HCT116 (cell line): ENCODE measurements around the gene TRIOBP. TPM values are rescaled to one million over a fixed set of nuclear protein-coding genes. Genes with fewer than 3 reads are reported as not detected.
"Not testable (repeated sequence)": the region's sequence is repeated elsewhere in the genome, so short reads cannot be mapped to it uniquely, and the experiment has no call there.

Source experiments
- ATAC-seq: fragments of 200-7000 bp; cut with Tn5 transposase; 2 replicates; pipeline ENCODE4 v1.9.1; 2020; ENCODE audit warnings: mild to moderate bottlenecking, moderate library complexity
- BruUV-seq: library from RNA; stranded (reverse); fragments of 400-500 nt; replicated peaks from 2 replicates; lab custom pipeline; 2021; lab: Mats Ljungman, UMichigan
- CTCF ChIA-PET: fragments of 300-600 bp; sonication (Branson Sonifier 250); formaldehyde crosslinking; loops from one replicate; lab custom pipeline; 2021; ENCODE audit warnings: antibody characterized with exemption; lab: Charles Lee
- POLR2A ChIA-PET: fragments of 300-600, 350-600 bp; sonication (Branson Sonifier 250); formaldehyde crosslinking; loops from one replicate; lab custom pipeline; 2021; ENCODE audit warnings: antibody characterized with exemption; lab: Charles Lee
- RAD21 ChIA-PET, 2 experiments: fragments of 300-600 bp; sonication (Branson Sonifier 250); formaldehyde crosslinking; loops; one replicate each; lab custom pipeline; 2023; ENCODE audit warnings: low total read pairs in 2 of 2; ENCODE audit not compliant: uncharacterized antibody in 2 of 2, unreplicated experiment in 2 of 2, low non-redundant PET in 1 of 2; lab: Charles Lee
- DNase-seq: peaks from one replicate; pipeline ENCODE4 v3.0.0-alpha.2; 2010; ENCODE audit warnings: low read depth, low spot score
- H2AFZ ChIP-seq: fragments of 200-600 bp; shearing (Covaris generic), sonication (generic); 2 replicates; pipeline ENCODE4 v1.6.1; 2017; ENCODE audit warnings: low read depth, mixed run types, mixed read lengths, antibody characterized with exemption, low read length; ENCODE audit not compliant: poor library complexity, severe bottlenecking
- H3K27ac ChIP-seq: 2 replicates; pipeline ENCODE4 v1.5.1; 2012; ENCODE audit warnings: low read depth, low read length
- H3K27me3 ChIP-seq: fragments of 200-600 bp; sonication (generic); 2 replicates; pipeline ENCODE4 v1.6.1; 2016; ENCODE audit warnings: mixed run types, low read length, mixed read lengths; ENCODE audit not compliant: insufficient read depth
- H3K36me3 ChIP-seq, 2 experiments: fragments of 200-500 bp in 1 of 2; fragments of 200-600 bp in 1 of 2; sonication (Bioruptor generic) in 1 of 2; sonication (generic) in 1 of 2; 2 replicates each; pipeline versions ENCODE4 v1.5.1 to v1.6.1; 2014 to 2016; ENCODE audit warnings: low read length in 2 of 2, inconsistent platforms in 1 of 2, mixed read lengths in 1 of 2, mixed run types in 1 of 2; ENCODE audit not compliant: insufficient read depth in 2 of 2, control insufficient read depth in 1 of 2
- H3K4me1 ChIP-seq, 2 experiments: fragments of 200-600 bp in 1 of 2; sonication (generic) in 1 of 2; 2 replicates each; pipeline versions ENCODE4 v1.5.1 to v1.6.1; 2012 to 2017; ENCODE audit warnings: low read length in 2 of 2, inconsistent platforms in 1 of 2, mild to moderate bottlenecking in 1 of 2, mixed read lengths in 1 of 2, mixed run types in 1 of 2, moderate library complexity in 1 of 2; ENCODE audit not compliant: insufficient read depth in 2 of 2, control insufficient read depth in 1 of 2
- H3K4me2 ChIP-seq: fragments of 200-600 bp; sonication (generic); 2 replicates; pipeline ENCODE4 v1.6.1; 2017; ENCODE audit warnings: mixed run types, low read length, mixed read lengths
- H3K4me3 ChIP-seq, 2 experiments: fragments of 200-600 bp in 1 of 2; sonication (generic) in 1 of 2; replicated peaks in 1 of 2; 2 replicates each; pipeline ENCODE4 v1.5.1; 2011 to 2016; ENCODE audit warnings: low read length in 2 of 2, control low read depth in 1 of 2, low read depth in 1 of 2, mild to moderate bottlenecking in 1 of 2, mixed read lengths in 1 of 2, mixed run types in 1 of 2
- H3K79me2 ChIP-seq: fragments of 200-600 bp; sonication (generic); 2 replicates; pipeline ENCODE4 v1.6.1; 2017; ENCODE audit warnings: mild to moderate bottlenecking, mixed run types, low read length, moderate library complexity, mixed read lengths; ENCODE audit not compliant: insufficient read depth
- H3K9ac ChIP-seq: fragments of 200-600 bp; sonication (generic); 2 replicates; pipeline ENCODE4 v1.6.1; 2016; ENCODE audit warnings: low read length, mixed read lengths
- H3K9me2 ChIP-seq: fragments of 200-600 bp; sonication (generic), shearing (Covaris generic); 2 replicates; pipeline ENCODE4 v1.6.1; 2017; ENCODE audit warnings: mixed run types, mild to moderate bottlenecking, moderate library complexity; ENCODE audit not compliant: insufficient read depth
- H3K9me3 ChIP-seq, 2 experiments: fragments of 200-500 bp in 1 of 2; fragments of 200-600 bp in 1 of 2; sonication (Bioruptor generic) in 1 of 2; sonication (generic) in 1 of 2; 2 replicates each; pipeline ENCODE4 v1.6.1; 2014 to 2017; ENCODE audit warnings: low read length in 2 of 2, mixed read lengths in 2 of 2, inconsistent platforms in 1 of 2, low read depth in 1 of 2, mild to moderate bottlenecking in 1 of 2, mixed run types in 1 of 2, moderate library complexity in 1 of 2; ENCODE audit not compliant: control insufficient read depth in 1 of 2, insufficient read depth in 1 of 2
- H4K20me1 ChIP-seq: fragments of 200-600 bp; sonication (generic), shearing (Covaris generic); 2 replicates; pipeline ENCODE4 v1.6.1; 2017; ENCODE audit warnings: mixed run types, mild to moderate bottlenecking, moderate library complexity; ENCODE audit not compliant: insufficient read depth
- CTCF ChIP-seq, 3 experiments: fragments of 200-600 bp in 1 of 3; sonication (generic) in 1 of 3; IDR thresholded peaks in 2 of 3; conservative IDR thresholded peaks in 1 of 3; 2 replicates each; pipeline ENCODE4 v1.5.1; 2012 to 2017; ENCODE audit warnings: low read depth in 2 of 3, low read length in 2 of 3, antibody characterized with exemption in 1 of 3, borderline replicate concordance in 1 of 3, control low read depth in 1 of 3, mild to moderate bottlenecking in 1 of 3, mixed read lengths in 1 of 3, mixed run types in 1 of 3, moderate library complexity in 1 of 3; ENCODE audit not compliant: insufficient read depth in 1 of 3
- SIN3A ChIP-seq: IDR thresholded peaks from 2 replicates; pipeline ENCODE4 v1.6.1; 2012; ENCODE audit warnings: low read depth
- intact Hi-C: fragments of 100-400 bp; cut with micrococcal nuclease; formaldehyde crosslinking; loops from 2 replicates; pipeline ENCODE4 v1.10.0; 2022
- total RNA-seq: library from RNA; stranded (reverse); gene quantifications from one replicate; pipeline ENCODE4 v1.2.1, GENCODE V29; 2021; ENCODE audit not compliant: unreplicated experiment

The TRIOBP gene
- total RNA-seq, 1 experiment from 2014 or later = 244 TPM

- TF ChIP-seq CTCF (IDR thresholded peaks at IDR 0.05 in 2 of 3, conservative IDR thresholded peaks at IDR 0.05 in 1 of 3; ENCODE audit: borderline replicate concordance in 1 of 3, insufficient read depth in 1 of 3, low read depth in 2 of 3, low read length in 2 of 3) = no peak
- TF ChIP-seq SIN3A = no peak
Measured at GRCh38 chr22:37716708-37717107, 19.9 kb downstream of the TRIOBP start (continued).

DNA sequence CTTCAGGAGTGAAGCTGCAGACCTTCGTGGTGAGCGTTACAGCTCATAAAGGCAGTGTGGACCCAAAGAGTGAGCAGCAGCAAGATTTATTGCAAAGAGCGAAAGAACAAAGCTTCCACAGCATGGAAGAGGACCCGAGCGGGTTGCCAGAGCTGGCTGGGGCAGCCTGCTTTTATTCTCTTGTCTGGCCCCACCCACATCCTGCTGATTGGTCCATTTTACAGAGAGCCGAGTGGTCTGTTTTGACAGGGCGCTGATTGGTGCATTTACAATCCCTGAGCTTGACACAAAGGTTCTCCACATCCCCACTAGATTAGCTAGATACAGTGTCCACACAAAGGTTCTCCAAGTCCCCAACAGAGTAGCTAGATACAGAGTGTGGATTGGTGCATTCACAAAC is 20.4 kb downstream of the TRIOBP start:
- H3K4me3 ChIP-seq, RAD21 ChIA-PET, H3K4me2 ChIP-seq, BruUV-seq, CTCF ChIA-PET, H3K27me3 ChIP-seq, ATAC-seq, H3K27ac ChIP-seq, H3K79me2 ChIP-seq, H3K36me3 ChIP-seq, H3K4me1 ChIP-seq, intact Hi-C loops, H3K9me3 ChIP-seq, H4K20me1 ChIP-seq, H3K9ac ChIP-seq, H2AFZ ChIP-seq, H3K9me2 ChIP-seq, DNase-seq: not testable (repeated sequence)
- POLR2A ChIA-PET = interaction anchor here (1.3 kb wide), 1 partner anchor 31 kb away, joined by 3 read pairs; the partner anchor contains the start of gene NOL12

- BruUV-seq, H3K27me3 ChIP-seq, H3K4me2 ChIP-seq, H3K4me1 ChIP-seq, H3K36me3 ChIP-seq, H3K9ac ChIP-seq, CTCF ChIA-PET, H4K20me1 ChIP-seq, H3K79me2 ChIP-seq, RAD21 ChIA-PET, intact Hi-C loops, H3K4me3 ChIP-seq, H3K9me3 ChIP-seq, ATAC-seq, H2AFZ ChIP-seq, H3K9me2 ChIP-seq, DNase-seq, H3K27ac ChIP-seq: not testable (repeated sequence)
- POLR2A ChIA-PET = interaction anchor here (1.3 kb wide), 1 partner anchor 32 kb away, joined by 3 read pairs; the partner anchor contains the start of gene NOL12
Measured at GRCh38 chr22:37717746-37718305, 21.0 kb downstream of the TRIOBP start.
